ENCODE measurements around the gene SLC39A7. TPM values are rescaled to one million over a fixed set of nuclear protein-coding genes. Genes with fewer than 3 reads are reported as not detected.

The SLC39A7 gene
- polyA plus RNA-seq, 2 of the 4 experiments (the other 2 are of a cell fraction): 59.0 to 122 TPM

DNA sequence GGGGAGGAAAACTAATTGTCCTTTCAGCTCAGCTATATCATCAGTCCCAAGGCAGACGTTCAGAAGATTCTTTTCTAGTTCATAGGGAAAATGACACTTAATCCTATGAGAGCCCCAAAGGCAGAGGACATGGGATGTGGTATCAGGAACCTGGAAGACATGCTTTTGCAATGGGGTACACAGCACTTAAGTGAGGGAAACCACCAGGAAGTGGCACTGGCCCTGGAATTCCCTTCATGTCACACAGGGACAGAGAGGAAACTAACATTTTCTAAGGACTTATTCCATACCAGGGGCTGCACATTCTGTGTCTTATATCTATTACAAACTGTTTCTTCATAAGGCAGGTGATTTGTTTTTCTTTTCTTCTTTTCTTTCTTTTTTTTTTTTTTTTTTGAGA is 42.8 kb downstream of the SLC39A7 start:
- no peaks in the 10 kb centered on the region for H3K4me1 ChIP-seq
- FAIRE-seq (no peak), ATAC-seq (no peak), DNase-seq (ENCODE audit: low read depth in 1 of 2, low spot score in 1 of 2) (no peak)
- ChIA-PET POLR2A (no interaction called here), CTCF (no interaction called here)
- no peak overlapping the region for H3K4me3 ChIP-seq
- 18% methylated on average over 1 of the region's 1 CpG for WGBS (ENCODE audit: missing lambda C conversion rate)
- H3K9me3 ChIP-seq: no peaks in the 10 kb centered on the region
- no peak overlapping the region for H3K27ac ChIP-seq
- H3K4me2 ChIP-seq: no peak overlapping the region
- TF ChIP-seq HEYL (CRISPR knock-in tag; IDR thresholded peaks at IDR 0.05): no peak
- no peak for TF ChIP-seq TP53 (CRISPR knock-in tag; IDR thresholded peaks at IDR 0.05)

DNA sequence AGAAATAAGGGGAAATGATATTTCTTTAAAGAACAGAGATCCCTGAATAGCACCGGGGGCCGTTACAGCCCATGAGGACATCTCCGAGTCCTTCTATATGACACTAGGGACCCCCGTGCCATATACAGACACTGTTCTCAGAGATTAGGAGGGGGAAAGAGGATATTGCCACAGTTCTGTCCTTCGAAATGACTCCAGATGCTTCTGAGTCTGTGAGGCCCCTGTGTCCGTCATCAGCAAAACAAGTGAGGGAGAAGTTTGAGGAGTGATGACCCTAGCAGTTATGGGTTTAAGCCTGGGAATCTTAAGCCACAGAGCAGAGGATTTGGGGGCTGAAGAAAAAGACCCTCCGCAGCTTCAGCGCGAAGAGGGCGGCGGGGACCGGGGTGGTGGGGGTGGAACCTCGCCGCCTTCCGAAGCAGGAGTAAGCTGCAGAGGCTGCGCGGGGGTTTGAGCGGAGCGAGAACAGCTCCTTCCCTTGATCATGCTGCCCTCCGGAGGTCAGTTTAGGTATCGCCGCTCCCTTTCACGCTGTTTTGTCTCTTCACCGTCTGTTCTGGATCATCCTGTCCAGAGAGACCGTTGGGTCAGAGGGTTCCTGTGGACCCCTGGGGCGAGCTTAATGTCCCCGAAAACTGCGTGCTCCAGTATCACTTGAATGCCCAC is 47.4 kb downstream of the SLC39A7 start:
- WGBS (ENCODE audit: missing lambda C conversion rate): 17% methylated on average over 20 of the region's 28 CpGs
- FAIRE-seq (no peak), ATAC-seq (peak; percentile 65 to 82), DNase-seq (ENCODE audit: low read depth in 1 of 2, low spot score in 1 of 2) (peak; percentile 44 to 79)
- CTCF ChIA-PET: interaction anchor here (0.6 to 3.7 kb wide), 54 partner anchors 9 to 362 kb away, joined by 3 to 39 read pairs (median 5); partner anchors contain the start of genes B3GALT4, HLA-DMA, HLA-DOA and HLA-DPA1
- Histone ChIP-seq H3K27ac (peak overlapping the region; percentile 64 to 91), H3K4me3 (peak overlapping the region; percentile 68), H3K4me1 (peaks cover 11% of the 10 kb centered on the region), H3K4me2 (peak overlapping the region; percentile 90), H3K9me3 (no peaks in the 10 kb centered on the region)
- POLR2A ChIA-PET: interaction anchor here (0.6 to 2.7 kb wide), 4 partner anchors 23 to 276 kb away, joined by 3 to 17 read pairs (median 14); partner anchors contain the start of genes RING1, RPS18, VPS52 and WDR46
- TF ChIP-seq, protein P1, sequence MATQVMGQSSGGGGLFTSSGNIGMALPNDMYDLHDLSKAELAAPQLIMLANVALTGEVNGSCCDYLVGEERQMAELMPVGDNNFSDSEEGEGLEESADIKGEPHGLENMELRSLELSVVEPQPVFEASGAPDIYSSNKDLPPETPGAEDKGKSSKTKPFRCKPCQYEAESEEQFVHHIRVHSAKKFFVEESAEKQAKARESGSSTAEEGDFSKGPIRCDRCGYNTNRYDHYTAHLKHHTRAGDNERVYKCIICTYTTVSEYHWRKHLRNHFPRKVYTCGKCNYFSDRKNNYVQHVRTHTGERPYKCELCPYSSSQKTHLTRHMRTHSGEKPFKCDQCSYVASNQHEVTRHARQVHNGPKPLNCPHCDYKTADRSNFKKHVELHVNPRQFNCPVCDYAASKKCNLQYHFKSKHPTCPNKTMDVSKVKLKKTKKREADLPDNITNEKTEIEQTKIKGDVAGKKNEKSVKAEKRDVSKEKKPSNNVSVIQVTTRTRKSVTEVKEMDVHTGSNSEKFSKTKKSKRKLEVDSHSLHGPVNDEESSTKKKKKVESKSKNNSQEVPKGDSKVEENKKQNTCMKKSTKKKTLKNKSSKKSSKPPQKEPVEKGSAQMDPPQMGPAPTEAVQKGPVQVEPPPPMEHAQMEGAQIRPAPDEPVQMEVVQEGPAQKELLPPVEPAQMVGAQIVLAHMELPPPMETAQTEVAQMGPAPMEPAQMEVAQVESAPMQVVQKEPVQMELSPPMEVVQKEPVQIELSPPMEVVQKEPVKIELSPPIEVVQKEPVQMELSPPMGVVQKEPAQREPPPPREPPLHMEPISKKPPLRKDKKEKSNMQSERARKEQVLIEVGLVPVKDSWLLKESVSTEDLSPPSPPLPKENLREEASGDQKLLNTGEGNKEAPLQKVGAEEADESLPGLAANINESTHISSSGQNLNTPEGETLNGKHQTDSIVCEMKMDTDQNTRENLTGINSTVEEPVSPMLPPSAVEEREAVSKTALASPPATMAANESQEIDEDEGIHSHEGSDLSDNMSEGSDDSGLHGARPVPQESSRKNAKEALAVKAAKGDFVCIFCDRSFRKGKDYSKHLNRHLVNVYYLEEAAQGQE (IDR thresholded peaks at IDR 0.05): no peak
- TF ChIP-seq, protein P2, sequence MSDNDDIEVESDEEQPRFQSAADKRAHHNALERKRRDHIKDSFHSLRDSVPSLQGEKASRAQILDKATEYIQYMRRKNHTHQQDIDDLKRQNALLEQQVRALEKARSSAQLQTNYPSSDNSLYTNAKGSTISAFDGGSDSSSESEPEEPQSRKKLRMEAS (IDR thresholded peaks at IDR 0.05): no peak
- peak; percentile 48; the same call in 1 of the 2 replicates for TF ChIP-seq KDM5A (IDR thresholded peaks at IDR 0.05)
- peak; percentile 69 for TF ChIP-seq SMC3 (IDR thresholded peaks at IDR 0.05)
- TF ChIP-seq, protein P3, sequence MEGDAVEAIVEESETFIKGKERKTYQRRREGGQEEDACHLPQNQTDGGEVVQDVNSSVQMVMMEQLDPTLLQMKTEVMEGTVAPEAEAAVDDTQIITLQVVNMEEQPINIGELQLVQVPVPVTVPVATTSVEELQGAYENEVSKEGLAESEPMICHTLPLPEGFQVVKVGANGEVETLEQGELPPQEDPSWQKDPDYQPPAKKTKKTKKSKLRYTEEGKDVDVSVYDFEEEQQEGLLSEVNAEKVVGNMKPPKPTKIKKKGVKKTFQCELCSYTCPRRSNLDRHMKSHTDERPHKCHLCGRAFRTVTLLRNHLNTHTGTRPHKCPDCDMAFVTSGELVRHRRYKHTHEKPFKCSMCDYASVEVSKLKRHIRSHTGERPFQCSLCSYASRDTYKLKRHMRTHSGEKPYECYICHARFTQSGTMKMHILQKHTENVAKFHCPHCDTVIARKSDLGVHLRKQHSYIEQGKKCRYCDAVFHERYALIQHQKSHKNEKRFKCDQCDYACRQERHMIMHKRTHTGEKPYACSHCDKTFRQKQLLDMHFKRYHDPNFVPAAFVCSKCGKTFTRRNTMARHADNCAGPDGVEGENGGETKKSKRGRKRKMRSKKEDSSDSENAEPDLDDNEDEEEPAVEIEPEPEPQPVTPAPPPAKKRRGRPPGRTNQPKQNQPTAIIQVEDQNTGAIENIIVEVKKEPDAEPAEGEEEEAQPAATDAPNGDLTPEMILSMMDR (IDR thresholded peaks at IDR 0.05): peak; percentile 81
- peak; percentile 89 to 90 for TF ChIP-seq RAD21 (conservative IDR thresholded peaks at IDR 0.05 in 1 of 2, IDR thresholded peaks at IDR 0.05 in 1 of 2)

DNA sequence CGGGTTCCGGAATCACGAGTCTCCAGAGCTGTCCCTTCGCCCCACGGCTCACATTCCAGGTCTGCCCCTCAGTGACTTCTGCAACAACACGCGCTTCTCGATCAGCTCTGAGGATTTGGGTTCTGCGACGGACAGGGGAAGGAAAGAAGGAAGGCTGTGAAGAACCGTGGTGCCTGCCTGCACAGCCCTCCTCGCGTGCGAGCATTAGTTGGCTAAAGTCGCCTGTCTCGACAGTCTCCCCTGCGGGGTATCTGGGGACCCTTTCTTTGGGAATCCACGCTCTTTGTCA is 47.9 kb downstream of the SLC39A7 start:
- TF ChIP-seq RFX5 (IDR thresholded peaks at IDR 0.05): no peak
- no peak for TF ChIP-seq KDM1A (IDR thresholded peaks at IDR 0.05; ENCODE audit: low read depth)
- TF ChIP-seq ZC3H11A (IDR thresholded peaks at IDR 0.05): no peak
- TF ChIP-seq, protein P4, sequence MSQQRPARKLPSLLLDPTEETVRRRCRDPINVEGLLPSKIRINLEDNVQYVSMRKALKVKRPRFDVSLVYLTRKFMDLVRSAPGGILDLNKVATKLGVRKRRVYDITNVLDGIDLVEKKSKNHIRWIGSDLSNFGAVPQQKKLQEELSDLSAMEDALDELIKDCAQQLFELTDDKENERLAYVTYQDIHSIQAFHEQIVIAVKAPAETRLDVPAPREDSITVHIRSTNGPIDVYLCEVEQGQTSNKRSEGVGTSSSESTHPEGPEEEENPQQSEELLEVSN (IDR thresholded peaks at IDR 0.05; ENCODE audit: borderline replicate concordance, low read depth): no peak
- no peak for TF ChIP-seq CBX8 (IDR thresholded peaks at IDR 0.05)
- TF ChIP-seq JUN (IDR thresholded peaks at IDR 0.05): no peak
- no peak for TF ChIP-seq HDAC2 (IDR thresholded peaks at IDR 0.05)
- no peak for TF ChIP-seq EHMT2 (IDR thresholded peaks at IDR 0.05; ENCODE audit: low read depth)
- no peak for TF ChIP-seq SREBF2 (IDR thresholded peaks at IDR 0.05)
- TF ChIP-seq CHD2 (IDR thresholded peaks at IDR 0.05; ENCODE audit: low read length, partially characterized antibody): no peak
- no peak for TF ChIP-seq POLR2A (IDR thresholded peaks at IDR 0.05; ENCODE audit: low read length)
- no peak for TF ChIP-seq MAFK (IDR thresholded peaks at IDR 0.05; ENCODE audit: partially characterized antibody)
- TF ChIP-seq CEBPB (IDR thresholded peaks at IDR 0.05): no peak
- ATAC-seq (peak; percentile 33 to 45), DNase-seq (ENCODE audit: low read depth in 1 of 2, low spot score in 1 of 2) (no peak), FAIRE-seq (no peak)
- Histone ChIP-seq H3K27ac (peak overlapping the region; percentile 64 to 91), H3K4me3 (peak overlapping the region; percentile 68), H3K9me3 (no peaks in the 10 kb centered on the region), H3K4me2 (peak overlapping the region; percentile 90), H3K4me1 (peaks cover 11% of the 10 kb centered on the region)
- 2% methylated on average over 18 of the region's 18 CpGs for WGBS (ENCODE audit: missing lambda C conversion rate)
- ChIA-PET POLR2A (interaction anchor here (2.1 to 2.7 kb wide), 3 partner anchors 23 to 277 kb away, joined by 13 to 17 read pairs (median 16); partner anchors contain the start of genes RING1, RPS18 and VPS52), CTCF (interaction anchor here (0.6 to 3.7 kb wide), 45 partner anchors 9 to 363 kb away, joined by 3 to 39 read pairs (median 6); partner anchors contain the start of genes B3GALT4, HLA-DMA, HLA-DOA and HLA-DPB1)
